GM12874 (cell line): ENCODE data around the gene SLC23A3.

ENCODE experiments used
- TF ChIP-seq, protein P1 (sequence below): IDR thresholded peaks from 2 replicates; pipeline ENCODE4 v1.5.1; 2011; ENCODE audit warnings: low read depth, mild to moderate bottlenecking, control low read depth, low read length, moderate library complexity; ENCODE audit not compliant: insufficient read depth

Gene SLC23A3, protein sequence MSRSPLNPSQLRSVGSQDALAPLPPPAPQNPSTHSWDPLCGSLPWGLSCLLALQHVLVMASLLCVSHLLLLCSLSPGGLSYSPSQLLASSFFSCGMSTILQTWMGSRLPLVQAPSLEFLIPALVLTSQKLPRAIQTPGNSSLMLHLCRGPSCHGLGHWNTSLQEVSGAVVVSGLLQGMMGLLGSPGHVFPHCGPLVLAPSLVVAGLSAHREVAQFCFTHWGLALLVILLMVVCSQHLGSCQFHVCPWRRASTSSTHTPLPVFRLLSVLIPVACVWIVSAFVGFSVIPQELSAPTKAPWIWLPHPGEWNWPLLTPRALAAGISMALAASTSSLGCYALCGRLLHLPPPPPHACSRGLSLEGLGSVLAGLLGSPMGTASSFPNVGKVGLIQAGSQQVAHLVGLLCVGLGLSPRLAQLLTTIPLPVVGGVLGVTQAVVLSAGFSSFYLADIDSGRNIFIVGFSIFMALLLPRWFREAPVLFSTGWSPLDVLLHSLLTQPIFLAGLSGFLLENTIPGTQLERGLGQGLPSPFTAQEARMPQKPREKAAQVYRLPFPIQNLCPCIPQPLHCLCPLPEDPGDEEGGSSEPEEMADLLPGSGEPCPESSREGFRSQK

DNA sequence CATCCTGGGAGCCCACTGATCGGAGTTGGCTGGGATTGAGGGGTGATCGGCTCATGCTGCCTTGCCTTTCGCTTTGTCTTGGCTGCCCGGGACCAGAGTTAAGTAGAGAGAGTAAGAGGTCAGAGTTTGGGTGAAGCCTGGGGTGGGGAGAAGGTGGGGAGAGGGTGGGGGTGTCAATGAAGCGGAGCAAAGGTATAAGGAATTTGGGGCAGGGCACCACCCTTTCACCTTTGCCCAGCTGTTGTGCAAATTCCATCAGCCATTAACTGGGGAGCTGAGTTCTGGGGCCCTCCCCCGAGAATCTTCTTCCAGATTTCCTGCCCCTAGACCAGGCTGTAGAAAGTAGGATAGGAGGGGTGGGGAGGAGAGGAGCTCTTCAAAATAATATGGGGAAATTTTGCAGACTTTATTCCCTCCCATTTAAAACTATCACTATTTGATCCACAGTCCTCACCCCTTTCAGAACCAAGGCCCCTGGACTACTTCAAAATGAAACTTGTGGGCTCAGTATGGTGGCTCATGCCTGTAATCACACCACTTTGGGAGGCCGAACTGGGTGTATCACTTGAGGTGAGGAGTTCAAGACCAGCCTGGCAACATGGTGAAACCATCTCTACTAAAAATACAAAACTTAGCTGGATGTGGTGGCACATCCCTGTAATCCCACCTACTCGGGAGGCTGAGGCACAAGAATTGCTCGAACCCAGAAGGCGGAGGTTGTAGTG, at the start of gene SLC23A3:
TSS of gene SLC23A3 (minus strand) at position 100 of the 725 bp plus-strand sequence. CDS start at position 55, 45 bp downstream.
- TF ChIP-seq, protein P1, sequence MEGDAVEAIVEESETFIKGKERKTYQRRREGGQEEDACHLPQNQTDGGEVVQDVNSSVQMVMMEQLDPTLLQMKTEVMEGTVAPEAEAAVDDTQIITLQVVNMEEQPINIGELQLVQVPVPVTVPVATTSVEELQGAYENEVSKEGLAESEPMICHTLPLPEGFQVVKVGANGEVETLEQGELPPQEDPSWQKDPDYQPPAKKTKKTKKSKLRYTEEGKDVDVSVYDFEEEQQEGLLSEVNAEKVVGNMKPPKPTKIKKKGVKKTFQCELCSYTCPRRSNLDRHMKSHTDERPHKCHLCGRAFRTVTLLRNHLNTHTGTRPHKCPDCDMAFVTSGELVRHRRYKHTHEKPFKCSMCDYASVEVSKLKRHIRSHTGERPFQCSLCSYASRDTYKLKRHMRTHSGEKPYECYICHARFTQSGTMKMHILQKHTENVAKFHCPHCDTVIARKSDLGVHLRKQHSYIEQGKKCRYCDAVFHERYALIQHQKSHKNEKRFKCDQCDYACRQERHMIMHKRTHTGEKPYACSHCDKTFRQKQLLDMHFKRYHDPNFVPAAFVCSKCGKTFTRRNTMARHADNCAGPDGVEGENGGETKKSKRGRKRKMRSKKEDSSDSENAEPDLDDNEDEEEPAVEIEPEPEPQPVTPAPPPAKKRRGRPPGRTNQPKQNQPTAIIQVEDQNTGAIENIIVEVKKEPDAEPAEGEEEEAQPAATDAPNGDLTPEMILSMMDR, result no peak

DNA sequence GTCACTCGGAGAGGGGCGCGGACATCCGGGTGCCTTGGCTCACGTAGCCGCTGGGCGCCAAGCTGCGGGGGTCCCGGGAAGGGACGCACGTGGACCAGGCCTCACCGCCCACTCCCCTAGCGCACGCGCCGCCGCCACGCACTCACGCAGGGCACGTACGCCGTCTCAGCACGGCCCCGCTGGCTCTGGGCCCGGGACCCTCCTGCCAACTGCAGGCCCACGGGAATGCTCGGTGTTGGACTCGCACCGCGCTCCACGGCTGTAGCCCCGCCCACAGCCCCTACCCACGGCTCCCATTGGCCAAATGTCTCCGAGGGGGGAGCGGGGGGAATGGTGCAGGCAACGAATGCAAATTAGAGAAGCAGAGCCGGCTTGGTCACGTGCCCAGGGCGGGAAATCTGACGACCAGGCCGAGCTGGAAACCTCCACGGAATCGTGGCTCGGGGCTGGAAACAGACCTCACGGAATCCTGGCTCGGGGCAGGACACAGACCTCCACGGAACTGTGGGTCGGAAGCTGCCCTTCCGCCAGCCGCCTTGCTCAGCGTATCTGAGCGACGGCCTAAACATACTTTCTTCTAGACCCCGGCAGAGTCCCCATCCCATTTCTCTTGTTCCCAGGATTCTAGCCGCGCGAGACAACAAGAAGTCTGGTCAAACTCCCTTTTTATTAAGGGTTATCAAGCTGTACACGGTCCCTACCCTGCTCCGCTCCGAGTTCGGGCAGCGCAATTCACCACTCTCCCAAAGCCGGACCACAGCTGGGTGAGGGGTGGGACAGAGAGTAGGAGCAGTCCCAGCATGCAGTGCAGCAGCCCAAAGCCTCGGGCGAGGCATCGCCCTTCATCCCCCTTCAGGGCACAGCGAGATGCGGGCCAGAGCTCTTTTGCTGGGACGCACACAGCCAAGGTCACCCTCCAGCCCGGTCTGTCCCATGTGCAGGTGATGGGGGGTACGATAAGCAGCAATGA, 49.2 kb upstream of the SLC23A3 start, which contains the start of gene ABCB6:
TSS of gene ABCB6 (minus strand) at position 227 of the 970 bp plus-strand sequence. CDS start 285 bp downstream, outside the sequence.
- TF ChIP-seq, protein P1, result no peak

DNA sequence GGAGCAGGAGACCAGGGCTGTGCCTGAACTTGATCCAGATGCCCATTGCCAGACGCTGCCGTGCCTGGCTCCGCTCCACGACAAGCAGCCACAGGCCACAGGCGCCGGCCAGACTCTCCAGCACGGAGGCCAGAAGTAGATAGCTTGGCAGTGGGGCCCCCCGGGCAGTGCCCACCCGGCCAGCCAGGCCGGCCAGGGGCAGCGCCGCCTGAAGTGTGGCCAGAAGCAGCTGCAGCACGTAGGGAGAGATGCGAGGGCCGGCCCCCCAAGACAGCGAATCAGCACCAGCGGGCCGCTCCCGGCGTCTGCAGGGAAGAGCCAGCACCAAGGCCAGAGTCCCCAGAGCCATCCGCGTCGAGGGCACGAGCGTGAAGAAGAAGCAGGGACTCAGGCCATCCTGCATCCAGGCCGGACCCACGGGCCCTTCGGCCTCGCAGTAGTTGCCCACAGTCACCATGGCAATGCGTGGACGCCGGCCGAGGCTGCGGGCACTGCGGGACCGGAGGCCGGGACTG, 48.4 kb upstream of the SLC23A3 start:
- TF ChIP-seq, protein P1, result no peak

DNA sequence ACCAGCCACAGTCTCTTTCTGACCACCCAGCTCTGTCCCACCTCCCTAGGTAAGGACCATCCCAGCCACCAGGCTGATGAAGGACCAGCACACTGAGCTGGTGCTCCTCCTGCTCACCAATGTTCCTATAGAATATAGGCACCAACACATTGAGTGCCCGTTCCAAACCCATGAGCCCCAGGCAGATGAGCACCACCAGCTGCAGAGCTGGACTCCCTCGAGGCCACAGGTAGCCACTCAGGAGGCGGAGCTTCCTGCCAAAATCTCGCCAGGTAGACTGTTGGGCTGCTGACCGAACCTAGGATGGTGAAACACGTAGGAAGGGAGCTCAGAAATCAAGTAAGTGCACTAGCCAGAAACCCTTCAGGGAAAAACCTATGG, 46.7 kb upstream of the SLC23A3 start:
- TF ChIP-seq, protein P1, result no peak

DNA sequence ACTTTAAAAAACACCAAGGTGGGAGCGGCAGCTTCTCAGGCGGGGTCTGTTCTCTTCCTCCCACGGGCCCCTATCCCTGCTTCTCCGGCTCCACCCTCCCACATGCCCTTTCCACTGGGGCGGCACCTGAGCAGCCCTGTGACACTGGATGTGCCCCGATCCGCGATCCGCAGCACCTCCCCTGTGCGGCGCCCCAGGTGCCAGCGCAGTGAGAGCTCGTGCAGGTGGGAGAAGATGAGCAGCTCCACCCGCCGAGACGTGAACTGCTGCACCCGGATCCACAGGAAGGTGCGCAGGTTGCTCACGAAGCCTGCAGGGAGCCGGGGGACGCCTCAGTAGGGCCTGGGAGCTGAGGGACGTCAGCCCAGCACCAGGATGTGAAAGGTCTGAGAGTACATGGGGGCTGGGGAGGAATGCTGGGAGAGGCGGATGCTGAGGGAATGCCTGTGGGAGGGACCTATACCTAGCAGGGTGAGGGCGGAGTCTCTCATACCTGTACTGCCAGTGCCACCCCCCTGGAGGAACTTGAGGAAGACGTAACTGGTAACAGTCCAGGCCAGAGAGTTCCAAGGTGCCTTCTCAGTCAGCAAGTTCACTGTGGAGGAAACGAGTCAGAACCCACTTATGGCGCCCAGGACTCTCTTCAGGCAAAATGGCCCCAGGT, 46.2 kb upstream of the SLC23A3 start:
- TF ChIP-seq, protein P1, result no peak

DNA sequence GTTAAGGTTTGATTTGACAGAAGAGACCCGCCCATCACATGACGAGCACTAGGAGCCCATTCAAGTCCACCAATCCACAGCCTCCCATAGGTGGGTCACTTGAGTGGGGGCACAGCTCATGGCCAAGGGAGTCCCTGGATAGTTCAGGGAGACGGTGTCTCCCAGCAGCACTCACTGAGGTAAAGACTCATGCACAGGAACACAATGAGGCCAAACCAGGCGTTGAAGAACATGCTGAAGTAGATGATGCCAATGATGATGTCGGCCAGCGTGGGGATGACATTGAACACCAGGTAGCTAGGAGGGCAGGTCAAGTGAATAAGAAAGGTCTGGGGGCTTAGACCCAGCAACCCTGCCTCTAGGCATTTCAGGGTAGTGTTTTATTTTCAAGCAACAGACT, 45.0 kb upstream of the SLC23A3 start:
- TF ChIP-seq, protein P1, result no peak
